Erythroblast (primary cell): Measurements from ENCODE around the gene MATK.

ENCODE experiments used
- GATA1 ChIP-seq: IDR thresholded peaks from 2 replicates; pipeline ENCODE4 v1.6.1; 2011; ENCODE audit warnings: low read depth, mild to moderate bottlenecking, control low read depth, low read length, moderate library complexity
- POLR2A ChIP-seq: IDR thresholded peaks from 2 replicates; pipeline ENCODE4 v1.6.1; 2011; ENCODE audit warnings: mild to moderate bottlenecking, low read length

GRCh38 chr19:3765121-3765520 is 21.1 kb downstream of the MATK start:
- TF ChIP-seq GATA1, result no peak
- no peak for TF ChIP-seq POLR2A
